ENCODE measurements around the gene EPM2AIP1.

DNA sequence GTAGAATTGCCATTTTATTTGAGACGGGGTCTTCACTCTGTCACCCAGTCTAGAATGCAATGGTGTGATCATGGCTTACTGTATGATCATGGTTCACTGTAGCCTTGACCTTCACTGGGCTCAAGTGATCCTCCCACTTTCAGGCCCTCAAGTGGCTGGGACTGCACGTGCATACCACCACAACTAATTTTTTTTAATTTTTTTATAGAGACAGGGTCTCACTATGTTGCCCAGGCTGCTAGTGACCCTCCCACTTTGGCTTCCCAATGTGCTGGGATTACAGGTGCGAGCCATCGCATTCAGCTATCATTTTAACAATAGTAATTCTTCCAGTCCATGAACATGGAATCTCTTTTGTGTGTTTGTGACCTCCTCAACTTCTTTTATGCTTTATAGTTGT is 11.9 kb downstream of the EPM2AIP1 start:
- no peak for TF ChIP-seq PHF8 (IDR thresholded peaks at IDR 0.05; ENCODE audit: borderline replicate concordance, low read depth)
- no peak for TF ChIP-seq POLR2AphosphoS2 (conservative IDR thresholded peaks at IDR 0.05; ENCODE audit: low read length)
- TF ChIP-seq, protein P1, sequence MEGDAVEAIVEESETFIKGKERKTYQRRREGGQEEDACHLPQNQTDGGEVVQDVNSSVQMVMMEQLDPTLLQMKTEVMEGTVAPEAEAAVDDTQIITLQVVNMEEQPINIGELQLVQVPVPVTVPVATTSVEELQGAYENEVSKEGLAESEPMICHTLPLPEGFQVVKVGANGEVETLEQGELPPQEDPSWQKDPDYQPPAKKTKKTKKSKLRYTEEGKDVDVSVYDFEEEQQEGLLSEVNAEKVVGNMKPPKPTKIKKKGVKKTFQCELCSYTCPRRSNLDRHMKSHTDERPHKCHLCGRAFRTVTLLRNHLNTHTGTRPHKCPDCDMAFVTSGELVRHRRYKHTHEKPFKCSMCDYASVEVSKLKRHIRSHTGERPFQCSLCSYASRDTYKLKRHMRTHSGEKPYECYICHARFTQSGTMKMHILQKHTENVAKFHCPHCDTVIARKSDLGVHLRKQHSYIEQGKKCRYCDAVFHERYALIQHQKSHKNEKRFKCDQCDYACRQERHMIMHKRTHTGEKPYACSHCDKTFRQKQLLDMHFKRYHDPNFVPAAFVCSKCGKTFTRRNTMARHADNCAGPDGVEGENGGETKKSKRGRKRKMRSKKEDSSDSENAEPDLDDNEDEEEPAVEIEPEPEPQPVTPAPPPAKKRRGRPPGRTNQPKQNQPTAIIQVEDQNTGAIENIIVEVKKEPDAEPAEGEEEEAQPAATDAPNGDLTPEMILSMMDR (IDR thresholded peaks at IDR 0.05): no peak
- no peak for TF ChIP-seq POLR2A (IDR thresholded peaks at IDR 0.05; ENCODE audit: low read length)
- TF ChIP-seq CHD2 (IDR thresholded peaks at IDR 0.05; ENCODE audit: low read length, partially characterized antibody): no peak
